ENCODE results near the gene XRCC1.

GRCh38 chr19:43541920-43542650 is 33.2 kb downstream of the XRCC1 start:
- TF ChIP-seq CTCF (IDR thresholded peaks at IDR 0.05) (no peak), POLR2A (IDR thresholded peaks at IDR 0.05) (no peak)
